Measurements from ENCODE around the gene DSCAM.

The DSCAM gene

GRCh38 chr21:40846103-40846502 lies 855 bp downstream of the DSCAM start:
- H3K4me3 Mint-ChIP-seq = no peak overlapping the region
- H3K27ac Mint-ChIP-seq = no peak overlapping the region
- no peak for DNase-seq
- peaks cover 64% of the 10 kb centered on the region for H3K27me3 Mint-ChIP-seq
- H3K4me1 Mint-ChIP-seq = no peaks in the 10 kb centered on the region
- no peak for ATAC-seq
- no peaks in the 10 kb centered on the region for H3K9me3 Mint-ChIP-seq

DNA sequence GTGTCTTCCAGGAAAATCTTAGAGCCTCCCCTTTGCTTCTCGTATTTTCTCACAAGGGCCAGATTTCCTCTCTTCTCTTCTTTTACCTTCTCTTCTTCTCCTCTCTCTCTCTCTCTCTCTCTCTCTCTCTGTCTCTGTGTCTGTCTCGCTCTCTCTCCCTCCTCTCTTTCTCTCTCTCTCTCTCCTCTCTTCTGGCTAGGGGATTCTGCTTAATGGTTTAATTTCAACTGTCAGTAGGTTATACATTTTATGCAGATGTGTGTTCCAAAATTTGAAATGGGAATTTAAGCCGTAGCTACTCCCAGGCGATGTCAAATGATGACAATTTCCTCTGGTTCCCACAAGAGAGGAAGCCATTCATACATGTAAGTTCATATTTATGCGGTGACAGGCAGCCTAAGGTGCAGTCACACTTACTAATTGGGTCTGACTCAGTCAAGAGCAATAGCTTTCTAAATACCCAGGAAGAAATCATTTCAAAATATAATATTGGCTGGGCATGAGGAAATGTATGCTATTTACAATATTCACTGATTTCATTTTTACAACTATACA lies 1.4 kb downstream of the DSCAM start:
- no peak overlapping the region for H3K27ac Mint-ChIP-seq
- no peaks in the 10 kb centered on the region for H3K9me3 Mint-ChIP-seq
- H3K27me3 Mint-ChIP-seq = peaks cover 70% of the 10 kb centered on the region
- DNase-seq (no peak), ATAC-seq (no peak)
- H3K4me1 Mint-ChIP-seq = no peaks in the 10 kb centered on the region
- H3K4me3 Mint-ChIP-seq = no peak overlapping the region

GRCh38 chr21:40844935-40845334 lies 2.0 kb downstream of the DSCAM start:
- H3K4me3 Mint-ChIP-seq = no peak overlapping the region
- no peaks in the 10 kb centered on the region for H3K4me1 Mint-ChIP-seq
- no peaks in the 10 kb centered on the region for H3K9me3 Mint-ChIP-seq
- DNase-seq (no peak), ATAC-seq (no peak)
- peaks cover 76% of the 10 kb centered on the region for H3K27me3 Mint-ChIP-seq
- no peak overlapping the region for H3K27ac Mint-ChIP-seq

DNA sequence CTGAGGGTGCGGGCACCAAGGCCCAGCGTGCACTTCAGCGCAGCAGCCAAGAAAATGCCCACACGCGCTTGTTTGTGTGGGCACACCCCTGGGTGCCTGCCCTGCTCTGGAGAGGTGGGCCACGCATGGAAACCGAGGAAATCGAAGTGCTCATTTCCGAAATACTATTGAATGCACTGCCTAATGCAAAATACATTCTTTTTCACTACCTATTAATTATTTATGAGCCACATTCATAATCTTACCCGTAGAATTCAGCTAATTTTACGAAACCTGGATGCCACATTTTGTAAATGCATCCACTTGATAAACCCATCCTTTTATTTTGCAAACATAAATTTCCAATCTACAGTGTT lies 4.8 kb downstream of the DSCAM start:
- no peak overlapping the region for H3K27ac Mint-ChIP-seq
- H3K4me1 Mint-ChIP-seq = no peaks in the 10 kb centered on the region
- H3K9me3 Mint-ChIP-seq = no peaks in the 10 kb centered on the region
- H3K27me3 Mint-ChIP-seq = peaks cover 65% of the 10 kb centered on the region
- ATAC-seq (no peak), DNase-seq (no peak)
- no peak overlapping the region for H3K4me3 Mint-ChIP-seq

DNA sequence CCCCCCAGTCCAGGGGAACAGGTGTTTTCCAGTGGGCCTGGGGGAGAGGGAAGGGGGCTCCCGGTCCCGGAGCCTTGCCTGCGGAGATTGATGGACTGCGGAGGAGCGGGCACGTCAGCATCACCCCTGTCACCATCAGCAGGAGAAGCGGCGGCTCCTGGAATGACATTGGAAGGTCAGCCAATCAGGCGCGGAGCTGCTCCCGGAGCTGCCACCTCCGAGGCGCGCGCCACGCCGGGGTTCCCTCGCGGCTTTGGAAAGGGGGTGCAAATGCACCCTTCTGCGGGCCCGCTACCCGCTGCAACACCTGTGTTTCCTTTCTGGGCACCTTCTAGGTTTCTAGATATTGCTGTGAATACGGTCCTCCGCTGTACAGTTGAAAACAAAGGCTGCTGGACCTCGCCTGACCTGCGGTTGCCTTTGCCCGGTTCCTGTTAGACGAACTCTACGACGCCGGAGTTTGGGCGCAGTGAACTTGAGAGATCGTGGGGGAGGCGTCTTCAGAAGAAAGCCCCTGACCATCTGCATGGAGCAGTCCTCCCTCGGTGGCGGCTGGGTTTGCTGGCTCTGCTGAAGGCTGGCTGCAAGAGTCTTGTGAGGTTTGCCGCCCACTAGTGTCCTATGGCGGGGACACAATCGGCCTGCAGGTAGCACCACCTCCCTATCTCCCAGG lies 5.3 kb downstream of the DSCAM start:
- Mint-ChIP-seq H3K4me3 (no peak overlapping the region), H3K27me3 (peaks cover 65% of the 10 kb centered on the region), H3K9me3 (no peaks in the 10 kb centered on the region), H3K27ac (no peak overlapping the region), H3K4me1 (no peaks in the 10 kb centered on the region)
- ATAC-seq (no peak), DNase-seq (peak in 1 of 2 donors; percentile 10)

GRCh38 chr21:40840401-40841125 lies 6.4 kb downstream of the DSCAM start:
- Mint-ChIP-seq H3K27me3 (peaks cover 67% of the 10 kb centered on the region), H3K4me1 (no peaks in the 10 kb centered on the region), H3K9me3 (no peaks in the 10 kb centered on the region), H3K4me3 (no peak overlapping the region), H3K27ac (no peak overlapping the region)
- DNase-seq (no peak), ATAC-seq (no peak)

DNA sequence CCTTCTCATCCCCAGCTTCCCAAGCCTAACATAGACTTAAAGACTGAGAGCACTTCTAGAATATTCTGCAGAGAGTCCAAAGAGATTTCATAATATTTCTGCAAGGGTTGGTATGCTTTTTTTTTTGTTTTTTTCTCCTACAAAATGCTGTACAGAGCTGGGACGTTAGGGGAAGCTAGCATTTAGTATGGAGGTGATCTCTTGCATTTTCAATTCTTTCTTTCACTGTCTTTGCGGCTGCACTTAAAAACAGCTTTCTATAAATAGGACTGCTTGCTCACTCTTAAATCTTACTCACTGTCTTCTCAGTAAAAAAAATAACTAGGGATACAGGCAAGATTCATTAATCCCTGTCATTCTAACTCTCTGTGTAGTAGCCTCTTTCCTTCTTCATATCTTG lies 7.4 kb downstream of the DSCAM start:
- Mint-ChIP-seq H3K9me3 (no peaks in the 10 kb centered on the region), H3K4me1 (no peaks in the 10 kb centered on the region), H3K27me3 (peaks cover 58% of the 10 kb centered on the region), H3K4me3 (no peak overlapping the region), H3K27ac (no peak overlapping the region)
- ATAC-seq (no peak), DNase-seq (no peak)

GRCh38 chr21:40837456-40837855 lies 9.5 kb downstream of the DSCAM start:
- H3K27me3 Mint-ChIP-seq = peaks cover 53% of the 10 kb centered on the region
- ATAC-seq = no peak

DNA sequence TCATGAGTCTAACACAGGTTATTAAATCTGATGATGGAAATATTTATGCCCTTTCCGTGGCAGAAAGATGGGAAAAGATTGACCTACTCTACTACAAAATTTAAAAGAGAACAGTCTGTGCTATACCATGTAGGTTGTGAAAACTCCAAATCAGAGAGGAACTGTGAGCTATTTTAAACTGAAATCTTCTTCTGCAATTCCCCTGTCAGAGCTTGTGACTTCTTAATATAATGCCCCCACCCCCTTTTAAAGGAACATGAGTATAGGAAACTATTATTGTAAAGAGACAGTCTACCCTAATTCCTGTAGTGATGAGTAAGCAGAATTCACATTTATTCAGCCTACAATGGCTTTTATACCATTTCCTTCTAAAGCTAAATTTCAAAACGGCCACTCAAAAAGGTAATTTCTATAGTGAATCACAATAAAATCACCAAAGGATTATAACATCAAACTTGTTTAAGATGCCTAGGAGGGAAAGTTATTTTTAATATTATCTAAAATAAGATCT lies 11.7 kb downstream of the DSCAM start:
- Mint-ChIP-seq H3K4me1 (no peaks in the 10 kb centered on the region), H3K9me3 (no peaks in the 10 kb centered on the region), H3K4me3 (no peak overlapping the region), H3K27ac (no peak overlapping the region), H3K27me3 (peaks cover 31% of the 10 kb centered on the region)
- DNase-seq (no peak), ATAC-seq (no peak)

More at GRCh38 chr21:40837456-40837855, 9.5 kb downstream of the DSCAM start:
- DNase-seq = no peak
- Mint-ChIP-seq H3K9me3 (no peaks in the 10 kb centered on the region), H3K4me1 (no peaks in the 10 kb centered on the region), H3K4me3 (no peak overlapping the region), H3K27ac (no peak overlapping the region)

- Mint-ChIP-seq H3K4me3 (no peak overlapping the region), H3K27me3 (peaks cover 21% of the 10 kb centered on the region), H3K4me1 (no peaks in the 10 kb centered on the region), H3K27ac (no peak overlapping the region), H3K9me3 (peaks cover 0 to 6% of the 10 kb centered on the region in 2 donors)
- no peak for DNase-seq
- ATAC-seq = no peak
These were observed 13.8 kb downstream of the DSCAM start for GRCh38 chr21:40833184-40833583.

GRCh38 chr21:40832316-40832715 lies 14.6 kb downstream of the DSCAM start:
- H3K27ac Mint-ChIP-seq = no peak overlapping the region
- peaks cover 0 to 6% of the 10 kb centered on the region in 2 donors for H3K9me3 Mint-ChIP-seq
- H3K4me3 Mint-ChIP-seq = no peak overlapping the region
- H3K4me1 Mint-ChIP-seq = no peaks in the 10 kb centered on the region
- DNase-seq (no peak), ATAC-seq (no peak)
- H3K27me3 Mint-ChIP-seq = peaks cover 19% of the 10 kb centered on the region

- DNase-seq = no peak
- no peak overlapping the region for H3K4me3 Mint-ChIP-seq
- H3K4me1 Mint-ChIP-seq = no peaks in the 10 kb centered on the region
- no peak for ATAC-seq
- peaks cover 7% of the 10 kb centered on the region for H3K27me3 Mint-ChIP-seq
- no peak overlapping the region for H3K27ac Mint-ChIP-seq
- peaks cover 5 to 6% of the 10 kb centered on the region in 2 donors for H3K9me3 Mint-ChIP-seq
These were observed 16.1 kb downstream of the DSCAM start for GRCh38 chr21:40830836-40831235.

DNA sequence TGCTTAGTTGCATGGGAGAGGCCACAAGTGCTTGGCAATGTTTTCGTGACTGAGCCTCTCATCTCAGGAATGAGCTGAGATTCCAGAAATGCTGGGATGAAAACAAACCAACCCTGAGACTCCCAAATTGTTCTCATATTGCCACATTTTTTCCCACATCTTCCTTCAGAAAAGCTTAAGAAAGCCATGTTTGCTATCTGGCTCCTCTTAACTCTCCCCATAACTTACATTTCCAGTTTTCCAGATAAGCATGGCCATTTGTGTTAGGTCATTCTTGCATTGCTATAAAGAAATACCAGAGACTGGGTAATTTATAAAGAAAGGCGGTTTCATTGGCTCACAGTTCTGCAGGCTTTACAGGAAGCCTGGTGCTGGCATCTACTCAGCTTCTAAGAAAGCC lies 17.2 kb downstream of the DSCAM start:
- Mint-ChIP-seq H3K27me3 (peaks cover 7% of the 10 kb centered on the region), H3K9me3 (peaks cover 6% of the 10 kb centered on the region in 2 donors), H3K4me3 (no peak overlapping the region), H3K27ac (no peak overlapping the region), H3K4me1 (no peaks in the 10 kb centered on the region)
- DNase-seq (no peak), ATAC-seq (no peak)

- DNase-seq (no peak), ATAC-seq (no peak)
- no peak overlapping the region for H3K27ac Mint-ChIP-seq
- peaks cover 7% of the 10 kb centered on the region for H3K27me3 Mint-ChIP-seq
- no peak overlapping the region for H3K4me3 Mint-ChIP-seq
- H3K9me3 Mint-ChIP-seq = peaks cover 6 to 9% of the 10 kb centered on the region in 2 donors
- no peaks in the 10 kb centered on the region for H3K4me1 Mint-ChIP-seq
These were observed 17.6 kb downstream of the DSCAM start for GRCh38 chr21:40829308-40829707.

GRCh38 chr21:40827509-40827908 lies 19.4 kb downstream of the DSCAM start:
- ATAC-seq (no peak), DNase-seq (no peak)
- H3K4me3 Mint-ChIP-seq = no peak overlapping the region
- H3K4me1 Mint-ChIP-seq = no peaks in the 10 kb centered on the region
- H3K27me3 Mint-ChIP-seq = peaks cover under 1% of the 10 kb centered on the region
- H3K27ac Mint-ChIP-seq = no peak overlapping the region
- peaks cover 6 to 9% of the 10 kb centered on the region in 2 donors for H3K9me3 Mint-ChIP-seq
